B cell (primary cell): ENCODE results near the gene EFNA1. TPM values are rescaled to one million over a fixed set of nuclear protein-coding genes. Genes with fewer than 3 reads are reported as not detected.

Experiments used
- ATAC-seq: fragments of 200-7000 bp; cut with Tn5 transposase; one replicate; pipeline ENCODE4 v1.10.0; 2021; ENCODE audit warnings: low read depth, mild to moderate bottlenecking, moderate number of reproducible peaks, moderate library complexity
- CTCF ChIA-PET: fragments of 350-600 bp; sonication (Branson Sonifier 250); formaldehyde crosslinking; loops from one replicate; lab custom pipeline; 2021; ENCODE audit warnings: antibody characterized with exemption, inconsistent platforms; lab: Charles Lee
- POLR2A ChIA-PET: fragments of 350-600 bp; sonication (Branson Sonifier 250); formaldehyde crosslinking; loops from one replicate; lab custom pipeline; 2021; ENCODE audit warnings: antibody characterized with exemption; lab: Charles Lee
- DNase-seq: peaks from one replicate; pipeline ENCODE4 v3.0.0; 2013
- H2AFZ ChIP-seq: 2 replicates; pipeline ENCODE4 v1.6.1; 2012; ENCODE audit warnings: mild to moderate bottlenecking, low read depth, low read length; ENCODE audit not compliant: insufficient read depth, poor library complexity, severe bottlenecking
- H3K27ac ChIP-seq, 2 donors: 1 replicate in 1 of 2; 2 replicates in 1 of 2; pipeline ENCODE4 v1.5.1; 2012 to 2013; ENCODE audit warnings: low read length in 2 of 2, mild to moderate bottlenecking in 2 of 2, moderate library complexity in 1 of 2
- H3K27me3 ChIP-seq, 4 experiments: fragments of 200-600 bp in 1 of 4; sonication (generic) in 1 of 4; replicated peaks in 1 of 4; 1 replicate in 2 of 4; 2 replicates in 2 of 4; pipeline versions ENCODE4 v1.6.1 to v1.7.0; 2013 to 2016; ENCODE audit warnings: low read length in 3 of 4, mild to moderate bottlenecking in 2 of 4, mixed read lengths in 1 of 4, moderate library complexity in 1 of 4; ENCODE audit not compliant: insufficient read depth in 4 of 4, control insufficient read depth in 3 of 4; ENCODE audit errors: control extremely low read depth in 1 of 4
- H3K36me3 ChIP-seq, 2 experiments: replicated peaks in 1 of 2; 1 replicate in 1 of 2; 2 replicates in 1 of 2; pipeline versions ENCODE4 v1.6.1 to v1.7.1; 2013; ENCODE audit warnings: low read length in 1 of 2; ENCODE audit not compliant: insufficient read depth in 2 of 2, control insufficient read depth in 1 of 2; ENCODE audit errors: control extremely low read depth in 1 of 2, extremely low read depth in 1 of 2
- H3K4me1 ChIP-seq, 2 donors: fragments of 200-600 bp in 1 of 2; sonication (generic) in 1 of 2; 1 replicate in 1 of 2; 2 replicates in 1 of 2; pipeline versions ENCODE4 v1.5.1 to v1.6.1; 2013 to 2017; ENCODE audit warnings: low read length in 2 of 2; ENCODE audit not compliant: control insufficient read depth in 2 of 2, insufficient read depth in 2 of 2
- H3K4me2 ChIP-seq: replicated peaks from 2 replicates; pipeline ENCODE3; 2012; ENCODE audit warnings: mild to moderate bottlenecking, low read depth, low read length; ENCODE audit not compliant: poor library complexity, severe bottlenecking
- H3K4me3 ChIP-seq, 5 experiments: fragments of 200-600 bp in 1 of 5; sonication (generic) in 1 of 5; 1 replicate in 3 of 5; 2 replicates in 2 of 5; pipeline versions ENCODE4 v1.5.1 to v1.7.0; 2011 to 2016; ENCODE audit warnings: low read length in 4 of 5, mild to moderate bottlenecking in 4 of 5, low read depth in 2 of 5, control low read depth in 1 of 5, moderate library complexity in 1 of 5; ENCODE audit not compliant: insufficient read depth in 1 of 5; ENCODE audit errors: control extremely low read depth in 1 of 5, extremely low read depth in 1 of 5
- H3K79me2 ChIP-seq: fragments of 200-600 bp; sonication (generic); one replicate; pipeline ENCODE4 v1.6.0; 2016; ENCODE audit warnings: low read length; ENCODE audit not compliant: control insufficient read depth, insufficient read depth
- H3K9ac ChIP-seq: fragments of 200-600 bp; sonication (generic); 2 replicates; pipeline ENCODE4 v1.6.1; 2017; ENCODE audit warnings: mild to moderate bottlenecking, low read length, moderate library complexity
- H3K9me3 ChIP-seq, 3 donors: one replicate each; pipeline versions ENCODE4 v1.6.1 to v1.7.1; 2013; ENCODE audit warnings: low read length in 2 of 3; ENCODE audit not compliant: control insufficient read depth in 2 of 3, insufficient read depth in 1 of 3; ENCODE audit errors: control extremely low read depth in 1 of 3
- H4K20me1 ChIP-seq: 2 replicates; pipeline ENCODE4 v1.6.0; 2012; ENCODE audit warnings: mild to moderate bottlenecking, low read length; ENCODE audit not compliant: insufficient read depth, control insufficient read depth, poor library complexity, severe bottlenecking
- H3K27ac Mint-ChIP-seq: one replicate; pipeline ENCODE4 v1.8.0; 2021; ENCODE audit warnings: mixed read lengths
- H3K27me3 Mint-ChIP-seq: one replicate; pipeline ENCODE4 v1.8.0; 2021; ENCODE audit warnings: mixed read lengths
- H3K4me1 Mint-ChIP-seq: one replicate; pipeline ENCODE4 v1.8.0; 2021; ENCODE audit warnings: mixed read lengths
- H3K4me3 Mint-ChIP-seq: one replicate; pipeline ENCODE4 v1.8.0; 2021; ENCODE audit warnings: mixed read lengths
- H3K9me3 Mint-ChIP-seq: one replicate; pipeline ENCODE4 v1.8.0; 2022; ENCODE audit warnings: mixed read lengths; ENCODE audit not compliant: insufficient read depth
- CTCF ChIP-seq: fragments of 200-600 bp; IDR thresholded peaks from one replicate; pipeline ENCODE4 v1.8.0; 2022; ENCODE audit warnings: antibody characterized with exemption, mild to moderate bottlenecking
- EZH2 ChIP-seq: IDR thresholded peaks from 2 replicates; pipeline ENCODE4 v1.6.1; 2012; ENCODE audit warnings: borderline replicate concordance, low read depth, mild to moderate bottlenecking, moderate library complexity, low read length; ENCODE audit not compliant: insufficient read depth, poor library complexity, severe bottlenecking
- WGBS: methylation state at CpG from one replicate; pipeline ENCODE4 v1.1.5; 2013; ENCODE audit warnings: missing lambda C conversion rate; ENCODE audit not compliant: insufficient coverage; 5-methylcytosine and 5-hydroxymethylcytosine counted together
- intact Hi-C: fragments of 100-400 bp; cut with micrococcal nuclease; formaldehyde crosslinking; loops from one replicate; pipeline ENCODE4 v1.10.0; 2022
- polyA plus RNA-seq: library from polyadenylated mRNA; depleted of rRNA; stranded (reverse); fragments of >200 nt; gene quantifications from 2 replicates; pipeline ENCODE4 v1.2.3, GENCODE V29; 2012
- total RNA-seq, 2 donors: library from RNA; stranded (reverse); fragments of 120-200 nt in 1 of 2; gene quantifications; 1 replicate in 1 of 2; 2 replicates in 1 of 2; pipeline versions ENCODE4 v1.2.3 to v1.2.4, GENCODE V29; 2013 to 2022

EFNA1 gene
- total and polyA plus RNA-seq, 2 donors (not counting 1 experiment from before 2014, with no cell fraction given): 0.28 TPM; not detected in 1

DNA sequence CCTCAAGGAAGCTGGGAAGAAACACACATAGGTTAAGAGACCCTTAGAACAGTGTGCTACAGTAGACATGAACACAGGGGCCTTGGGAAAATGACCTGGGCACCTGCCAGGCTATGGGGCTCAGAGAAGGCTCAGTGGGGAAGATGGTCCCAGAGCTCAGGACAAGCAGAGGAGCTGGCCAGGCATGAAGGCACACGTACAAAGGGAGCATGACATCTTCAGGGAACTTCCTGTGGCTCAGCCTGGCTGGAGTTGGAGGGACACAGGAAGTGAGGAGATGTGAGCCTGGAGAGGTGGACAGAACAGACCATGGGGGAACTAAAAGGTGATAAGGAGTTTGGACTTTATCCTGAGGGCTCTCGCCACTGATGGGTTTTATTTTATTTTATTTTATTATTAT lies 4.2 kb downstream of the EFNA1 start:
- WGBS: 63% methylated on average over 1 of the region's 2 CpGs
- Histone ChIP-seq H3K9ac (no peak overlapping the region), H3K4me2 (no peak overlapping the region), H3K4me1 (peaks cover 36 to 38% of the 10 kb centered on the region in 2 donors), H2AFZ (no peak overlapping the region), H3K27me3 (peaks cover 0 to 33% (median 21%) of the 10 kb centered on the region in 4 experiments), H3K36me3 (no peaks in the 10 kb centered on the region), H3K79me2 (no peaks in the 10 kb centered on the region), H3K27ac (no peak overlapping the region), H3K9me3 (peaks cover 0 to 4% (median 0%) of the 10 kb centered on the region in 3 donors), H3K4me3 (no peak overlapping the region), H4K20me1 (peaks cover 9% of the 10 kb centered on the region)
- no peak overlapping the region for H3K4me3 Mint-ChIP-seq
- DNase-seq (no peak), ATAC-seq (no peak)
- intact Hi-C loops: no loop called here
- TF ChIP-seq CTCF: no peak
- no peak for TF ChIP-seq EZH2
- ChIA-PET POLR2A (interaction anchor here (1.2 kb wide), 1 partner anchor 39 kb away, joined by 3 read pairs; no protein-coding TSS in a partner anchor), CTCF (interaction anchor here (2.3 to 3.1 kb wide), 2 partner anchors 40 to 41 kb away, joined by 5 to 15 read pairs; partner anchors contain the start of gene KRTCAP2)
- H3K27me3 Mint-ChIP-seq: peaks cover 31% of the 10 kb centered on the region
- H3K27ac Mint-ChIP-seq: no peak overlapping the region
- peaks cover 42% of the 10 kb centered on the region for H3K4me1 Mint-ChIP-seq
- no peaks in the 10 kb centered on the region for H3K9me3 Mint-ChIP-seq

GRCh38 chr1:155133799-155134281 lies 6.2 kb downstream of the EFNA1 start:
- no peak for DNase-seq
- peak overlapping the region; percentile 100 for H3K4me3 Mint-ChIP-seq
- 96% methylated on average over 6 of the region's 7 CpGs for WGBS
- no peak for TF ChIP-seq CTCF
- no peak for TF ChIP-seq EZH2
- H3K4me2 ChIP-seq: no peak overlapping the region
- CTCF ChIA-PET: interaction anchor here (1.3 to 5.3 kb wide), 5 partner anchors 17 to 45 kb away, joined by 4 to 51 read pairs (median 14); partner anchors contain the start of gene KRTCAP2
- H4K20me1 ChIP-seq: peaks cover 9% of the 10 kb centered on the region
- peaks cover 13% of the 10 kb centered on the region for H3K27me3 Mint-ChIP-seq
- no peak overlapping the region for H3K4me3 ChIP-seq
- POLR2A ChIA-PET: interaction anchor here (0.5 to 0.9 kb wide), 2 partner anchors 34 to 153 kb away, joined by 3 to 4 read pairs; no protein-coding TSS in a partner anchor
- ATAC-seq: no peak
- H2AFZ ChIP-seq: no peak overlapping the region
- H3K79me2 ChIP-seq: peaks cover 19% of the 10 kb centered on the region
- intact Hi-C loops: no loop called here
- H3K4me1 ChIP-seq: peaks cover 25 to 27% of the 10 kb centered on the region in 2 donors
- H3K27ac Mint-ChIP-seq: no peak overlapping the region
- no peaks in the 10 kb centered on the region for H3K9me3 Mint-ChIP-seq
- H3K36me3 ChIP-seq: peaks cover 0 to 5% of the 10 kb centered on the region in 2 experiments
- H3K4me1 Mint-ChIP-seq: peaks cover 42% of the 10 kb centered on the region
- H3K9ac ChIP-seq: no peak overlapping the region
- H3K27me3 ChIP-seq: peaks cover 0 to 14% (median 7%) of the 10 kb centered on the region in 4 experiments
- H3K9me3 ChIP-seq: peaks cover 0 to 4% (median 0%) of the 10 kb centered on the region in 3 donors
- no peak overlapping the region for H3K27ac ChIP-seq
